Activated CD4-positive, alpha-beta T cell treated with anti-CD3 and anti-CD28 coated beads, Interleukin-2, amount 50 U/mL, for 16 hours (primary cell): ENCODE results near the gene PLA2G3.
"Not testable (repeated sequence)": the region's sequence is repeated elsewhere in the genome, so short reads cannot be mapped to it uniquely, and the experiment has no call there.

Experiments
- DNase-seq: peaks from one replicate; pipeline ENCODE4 v3.0.0-alpha.2; 2020

Gene PLA2G3

GRCh38 chr22:31139866-31140716 is at the start of gene PLA2G3:
Gene PLA2G3, minus strand, starts transcription at chr22:31140508. Its CDS starts 154 bp downstream, at chr22:31140354.
- no peak for DNase-seq

- DNase-seq: no peak
Measured at GRCh38 chr22:31187627-31188026, 47.3 kb upstream of the PLA2G3 start.

- no peak for DNase-seq
Measured at GRCh38 chr22:31185056-31185455, 44.7 kb upstream of the PLA2G3 start.

- DNase-seq: no peak
Measured at GRCh38 chr22:31184015-31184414, 43.7 kb upstream of the PLA2G3 start.

GRCh38 chr22:31179345-31179744 is 39.0 kb upstream of the PLA2G3 start:
- DNase-seq: no peak

- no peak for DNase-seq
Measured at GRCh38 chr22:31178859-31179258, 38.6 kb upstream of the PLA2G3 start.

GRCh38 chr22:31177420-31178162 is 37.3 kb upstream of the PLA2G3 start:
- no peak for DNase-seq

GRCh38 chr22:31176923-31177322 is 36.6 kb upstream of the PLA2G3 start:
- DNase-seq: no peak

- DNase-seq: peak; percentile 43
Measured at GRCh38 chr22:31173386-31174145, 33.3 kb upstream of the PLA2G3 start.

GRCh38 chr22:31171734-31172133 is 31.4 kb upstream of the PLA2G3 start:
- DNase-seq: not testable (repeated sequence)

- DNase-seq: no peak
Measured at GRCh38 chr22:31170971-31171370, 30.7 kb upstream of the PLA2G3 start.

- no peak for DNase-seq
Measured at GRCh38 chr22:31162015-31162765, 21.9 kb upstream of the PLA2G3 start.

- DNase-seq: no peak
Measured at GRCh38 chr22:31161386-31161785, 21.1 kb upstream of the PLA2G3 start.

GRCh38 chr22:31160328-31160978 is 20.1 kb upstream of the PLA2G3 start:
- no peak for DNase-seq

GRCh38 chr22:31155422-31155821 is 15.1 kb upstream of the PLA2G3 start:
- no peak for DNase-seq

GRCh38 chr22:31154975-31155374 is 14.7 kb upstream of the PLA2G3 start:
- DNase-seq: no peak

- DNase-seq: no peak
Measured at GRCh38 chr22:31153357-31153756, 13.0 kb upstream of the PLA2G3 start.

GRCh38 chr22:31151872-31152271 is 11.6 kb upstream of the PLA2G3 start:
- DNase-seq: no peak

GRCh38 chr22:31150615-31151014 is 10.3 kb upstream of the PLA2G3 start:
- DNase-seq: no peak

- DNase-seq: peak; percentile 49
Measured at GRCh38 chr22:31148953-31149627, 8.8 kb upstream of the PLA2G3 start.

GRCh38 chr22:31148488-31148887 is 8.2 kb upstream of the PLA2G3 start:
- no peak for DNase-seq
